Measurements from ENCODE around the gene SLITRK3. TPM values are rescaled to one million over a fixed set of nuclear protein-coding genes. Genes with fewer than 3 reads are reported as not detected.

The SLITRK3 gene
- not detected for total RNA-seq

- peaks cover 53% of the 10 kb centered on the region for H3K27me3 Mint-ChIP-seq (ENCODE audit: low read depth)
Observed at GRCh38 chr3:165195640-165196576, at the start of gene SLITRK3. Gene SLITRK3, minus strand, starts transcription at chr3:165196384. Its CDS starts 5,554 bp downstream, at chr3:165190830.

GRCh38 chr3:165243597-165243996 lies 47.4 kb upstream of the SLITRK3 start:
- ChIA-PET POLR2A (no interaction called here), CTCF (no interaction called here)
- H3K27me3 Mint-ChIP-seq (ENCODE audit: low read depth), result no peaks in the 10 kb centered on the region
- no peaks in the 10 kb centered on the region for H3K36me3 Mint-ChIP-seq (ENCODE audit: low read depth)
- no peaks in the 10 kb centered on the region for H3K4me1 Mint-ChIP-seq (ENCODE audit: low read depth)
- no peak for ATAC-seq
- no peak overlapping the region for H3K4me3 Mint-ChIP-seq
- H3K9me3 Mint-ChIP-seq (ENCODE audit: insufficient read depth), result no peaks in the 10 kb centered on the region
- no peak overlapping the region for H3K27ac Mint-ChIP-seq
- DNase-seq, result no peak

More at GRCh38 chr3:165195640-165196576, at the start of gene SLITRK3:
- H3K27ac Mint-ChIP-seq, result peak within 1 kb of the TSS; percentile 30
- peak; percentile 27 for ATAC-seq
- H3K36me3 Mint-ChIP-seq (ENCODE audit: low read depth), result peaks cover 2% of the 10 kb centered on the region
- no peak for DNase-seq
- no peak within 1 kb of the TSS for H3K4me3 Mint-ChIP-seq
- H3K4me1 Mint-ChIP-seq (ENCODE audit: low read depth), result no peaks in the 10 kb centered on the region
- POLR2A ChIA-PET, result no interaction called here
- CTCF ChIA-PET, result interaction anchor here (1.4 kb wide), 1 partner anchor 11 kb away, joined by 7 read pairs; no protein-coding TSS in a partner anchor
- no peaks in the 10 kb centered on the region for H3K9me3 Mint-ChIP-seq (ENCODE audit: insufficient read depth)

DNA sequence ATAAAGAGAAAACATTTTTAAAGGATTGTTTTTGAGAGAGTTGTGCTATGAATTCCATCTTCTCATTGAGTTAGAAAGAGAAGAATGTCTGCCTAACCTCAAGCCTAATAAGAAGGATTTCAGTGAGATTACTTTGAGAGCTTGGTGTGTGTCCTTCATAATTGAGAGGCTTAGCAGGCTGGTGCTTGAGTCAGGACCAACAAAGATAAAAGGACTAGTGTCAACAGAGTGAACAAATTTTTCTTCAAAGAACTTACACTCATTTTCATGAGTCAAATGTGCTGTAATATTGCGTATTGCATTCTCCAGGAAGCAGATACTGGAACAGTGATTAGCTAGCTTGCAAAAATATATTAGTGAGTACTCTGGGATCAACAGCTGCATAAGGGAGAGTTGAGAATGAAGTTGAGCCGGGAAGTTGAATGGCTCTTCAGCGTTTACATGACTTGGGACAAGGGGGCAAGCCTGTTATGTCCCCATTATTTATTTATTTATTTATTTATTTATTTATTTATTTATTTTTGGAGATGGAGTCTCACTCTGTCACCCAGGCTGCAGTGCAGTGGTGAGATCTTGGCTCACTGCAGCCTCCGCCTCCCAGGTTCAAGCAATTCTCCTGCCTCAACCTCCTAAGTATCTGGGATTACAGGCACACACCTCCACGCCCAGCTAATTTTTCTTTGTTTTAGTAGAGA lies 37.5 kb upstream of the SLITRK3 start:
- Mint-ChIP-seq H3K36me3 (ENCODE audit: low read depth) (no peaks in the 10 kb centered on the region), H3K27ac (no peak overlapping the region), H3K4me3 (no peak overlapping the region), H3K27me3 (ENCODE audit: low read depth) (no peaks in the 10 kb centered on the region), H3K4me1 (ENCODE audit: low read depth) (no peaks in the 10 kb centered on the region), H3K9me3 (ENCODE audit: insufficient read depth) (peaks cover 5% of the 10 kb centered on the region)
- CTCF ChIA-PET, result no interaction called here
- DNase-seq, result no peak
- no peak for ATAC-seq
- POLR2A ChIA-PET, result no interaction called here

DNA sequence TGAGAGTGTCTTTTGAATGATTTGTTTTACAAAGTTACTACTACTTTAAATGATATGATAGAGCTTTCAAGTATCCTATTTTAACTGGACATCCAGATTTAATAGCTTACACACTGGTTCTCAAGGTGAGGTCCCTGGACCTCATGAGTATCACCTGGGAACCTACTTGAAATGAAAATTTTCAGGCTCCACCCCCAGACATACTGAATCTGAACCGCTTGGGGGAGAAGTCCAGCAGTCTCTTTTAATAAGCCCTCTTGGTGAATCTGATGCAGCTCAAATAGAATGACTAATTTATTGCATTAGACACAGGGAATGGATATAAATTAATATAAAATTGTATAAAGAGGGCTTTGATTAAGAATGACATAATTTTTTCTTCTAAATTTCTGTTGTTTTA lies 29.4 kb upstream of the SLITRK3 start:
- no peaks in the 10 kb centered on the region for H3K27me3 Mint-ChIP-seq (ENCODE audit: low read depth)
- peaks cover 5% of the 10 kb centered on the region for H3K9me3 Mint-ChIP-seq (ENCODE audit: insufficient read depth)
- ATAC-seq (no peak), DNase-seq (no peak)
- POLR2A ChIA-PET, result no interaction called here
- no peaks in the 10 kb centered on the region for H3K4me1 Mint-ChIP-seq (ENCODE audit: low read depth)
- H3K27ac Mint-ChIP-seq, result no peak overlapping the region
- no peak overlapping the region for H3K4me3 Mint-ChIP-seq
- CTCF ChIA-PET, result no interaction called here
- H3K36me3 Mint-ChIP-seq (ENCODE audit: low read depth), result no peaks in the 10 kb centered on the region

GRCh38 chr3:165217739-165218138 lies 21.6 kb upstream of the SLITRK3 start:
- DNase-seq (no peak), ATAC-seq (no peak)
- peaks cover 5% of the 10 kb centered on the region for H3K9me3 Mint-ChIP-seq (ENCODE audit: insufficient read depth)
- ChIA-PET CTCF (no interaction called here), POLR2A (no interaction called here)
- H3K27me3 Mint-ChIP-seq (ENCODE audit: low read depth), result no peaks in the 10 kb centered on the region
- no peak overlapping the region for H3K27ac Mint-ChIP-seq
- H3K36me3 Mint-ChIP-seq (ENCODE audit: low read depth), result no peaks in the 10 kb centered on the region
- H3K4me1 Mint-ChIP-seq (ENCODE audit: low read depth), result no peaks in the 10 kb centered on the region
- no peak overlapping the region for H3K4me3 Mint-ChIP-seq

DNA sequence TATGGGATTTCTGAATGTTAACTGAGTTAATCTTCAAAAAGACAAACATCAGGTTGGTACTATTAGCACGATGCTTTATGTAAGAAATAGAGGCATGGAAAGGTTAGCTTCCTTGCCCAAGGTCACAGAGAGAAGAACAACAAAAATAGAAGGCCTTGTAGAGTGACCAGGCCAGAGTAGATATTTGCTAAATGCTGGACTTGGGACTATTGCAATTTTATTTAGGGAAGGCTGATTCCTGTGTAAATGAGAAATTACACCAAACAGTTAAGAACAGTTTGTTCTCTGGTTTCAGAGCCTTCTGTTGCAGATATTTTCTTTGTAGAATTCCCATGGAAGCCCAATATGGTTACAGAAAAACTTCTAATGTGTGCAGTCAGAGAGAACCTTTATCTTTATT lies 16.4 kb upstream of the SLITRK3 start:
- ChIA-PET POLR2A (no interaction called here), CTCF (no interaction called here)
- no peaks in the 10 kb centered on the region for H3K9me3 Mint-ChIP-seq (ENCODE audit: insufficient read depth)
- no peaks in the 10 kb centered on the region for H3K4me1 Mint-ChIP-seq (ENCODE audit: low read depth)
- no peak for DNase-seq
- ATAC-seq, result no peak
- H3K27ac Mint-ChIP-seq, result no peak overlapping the region
- H3K4me3 Mint-ChIP-seq, result no peak overlapping the region
- H3K36me3 Mint-ChIP-seq (ENCODE audit: low read depth), result no peaks in the 10 kb centered on the region
- H3K27me3 Mint-ChIP-seq (ENCODE audit: low read depth), result no peaks in the 10 kb centered on the region

- no peak overlapping the region for H3K4me3 Mint-ChIP-seq
- H3K36me3 Mint-ChIP-seq (ENCODE audit: low read depth), result no peaks in the 10 kb centered on the region
- H3K27ac Mint-ChIP-seq, result no peak overlapping the region
- no peaks in the 10 kb centered on the region for H3K9me3 Mint-ChIP-seq (ENCODE audit: insufficient read depth)
- no peaks in the 10 kb centered on the region for H3K27me3 Mint-ChIP-seq (ENCODE audit: low read depth)
- CTCF ChIA-PET, result no interaction called here
- POLR2A ChIA-PET, result no interaction called here
- ATAC-seq (no peak), DNase-seq (no peak)
- peaks cover 2% of the 10 kb centered on the region for H3K4me1 Mint-ChIP-seq (ENCODE audit: low read depth)
Observed at GRCh38 chr3:165211721-165212120, 15.5 kb upstream of the SLITRK3 start.

GRCh38 chr3:165210727-165211126 lies 14.5 kb upstream of the SLITRK3 start:
- peaks cover 2% of the 10 kb centered on the region for H3K4me1 Mint-ChIP-seq (ENCODE audit: low read depth)
- POLR2A ChIA-PET, result no interaction called here
- no peaks in the 10 kb centered on the region for H3K27me3 Mint-ChIP-seq (ENCODE audit: low read depth)
- CTCF ChIA-PET, result interaction anchor here (0.7 kb wide), 1 partner anchor 411 kb away, joined by 3 read pairs; no protein-coding TSS in a partner anchor
- ATAC-seq (no peak), DNase-seq (no peak)
- H3K27ac Mint-ChIP-seq, result no peak overlapping the region
- no peaks in the 10 kb centered on the region for H3K9me3 Mint-ChIP-seq (ENCODE audit: insufficient read depth)
- no peaks in the 10 kb centered on the region for H3K36me3 Mint-ChIP-seq (ENCODE audit: low read depth)
- H3K4me3 Mint-ChIP-seq, result no peak overlapping the region

DNA sequence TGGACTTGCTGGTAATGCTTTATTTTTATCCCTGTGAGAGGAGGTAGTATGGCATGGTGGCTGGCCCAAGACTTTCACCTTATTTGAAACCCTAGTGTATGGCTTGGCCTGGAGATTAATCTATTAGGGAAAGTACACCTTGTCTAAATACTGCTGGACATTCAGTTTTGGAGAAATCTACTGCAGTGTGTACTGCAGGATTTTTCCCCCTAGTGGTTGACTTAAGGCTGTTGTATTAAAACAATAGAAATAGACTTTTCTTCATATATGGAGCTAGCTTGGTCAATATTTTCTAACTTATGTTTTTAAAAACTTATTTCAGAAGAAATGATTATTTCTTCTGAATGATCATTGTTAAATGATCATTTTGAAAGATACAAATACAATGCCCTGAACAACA lies 13.9 kb upstream of the SLITRK3 start:
- H3K27me3 Mint-ChIP-seq (ENCODE audit: low read depth), result no peaks in the 10 kb centered on the region
- H3K27ac Mint-ChIP-seq, result no peak overlapping the region
- no peak overlapping the region for H3K4me3 Mint-ChIP-seq
- CTCF ChIA-PET, result no interaction called here
- POLR2A ChIA-PET, result no interaction called here
- DNase-seq (no peak), ATAC-seq (no peak)
- H3K9me3 Mint-ChIP-seq (ENCODE audit: insufficient read depth), result no peaks in the 10 kb centered on the region
- H3K4me1 Mint-ChIP-seq (ENCODE audit: low read depth), result peaks cover 2% of the 10 kb centered on the region
- H3K36me3 Mint-ChIP-seq (ENCODE audit: low read depth), result no peaks in the 10 kb centered on the region

DNA sequence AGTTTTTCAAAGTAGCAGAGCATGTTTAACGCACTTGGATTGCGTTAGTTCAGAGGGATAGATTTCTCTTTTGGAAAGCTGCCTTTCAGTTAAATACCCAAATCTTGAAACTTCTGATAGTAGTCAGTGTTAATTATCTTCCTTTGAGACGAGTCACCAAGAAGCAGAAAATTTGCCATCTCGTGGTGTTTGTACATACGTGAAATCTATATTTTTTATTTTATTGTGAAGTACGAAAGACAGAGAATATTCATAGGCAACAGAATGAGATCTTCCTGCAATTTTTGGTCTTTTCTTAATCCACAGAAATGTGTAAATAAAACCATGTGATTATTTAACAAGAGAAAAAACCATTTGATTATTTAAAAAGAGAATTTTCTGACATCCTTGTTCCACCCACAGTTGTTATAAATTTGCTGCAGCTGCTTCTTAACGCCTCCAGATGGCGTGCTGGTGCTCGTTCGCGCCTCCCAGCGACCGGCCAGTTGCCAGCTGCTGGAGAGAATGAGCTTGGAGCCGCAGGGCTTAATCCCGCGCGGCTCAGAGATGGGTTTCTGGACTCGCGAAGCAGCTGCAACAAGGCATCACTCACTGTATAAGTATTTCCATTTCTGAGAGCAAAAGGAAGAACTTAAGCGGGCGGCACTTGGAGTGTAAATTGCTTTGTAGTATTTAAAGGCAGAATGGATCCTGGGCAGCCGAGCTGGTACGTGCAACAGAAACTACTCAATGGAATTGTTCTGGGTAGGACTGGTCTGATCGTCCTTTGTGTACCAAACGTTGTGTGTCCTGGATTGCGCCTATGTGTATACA lies 10.5 kb upstream of the SLITRK3 start:
- H3K27me3 Mint-ChIP-seq (ENCODE audit: low read depth), result no peaks in the 10 kb centered on the region
- H3K4me3 Mint-ChIP-seq, result peak overlapping the region; percentile 49
- peak; percentile 63 for ATAC-seq
- peaks cover 2% of the 10 kb centered on the region for H3K4me1 Mint-ChIP-seq (ENCODE audit: low read depth)
- H3K36me3 Mint-ChIP-seq (ENCODE audit: low read depth), result no peaks in the 10 kb centered on the region
- DNase-seq, result peak; percentile 45
- no peak overlapping the region for H3K27ac Mint-ChIP-seq
- ChIA-PET POLR2A (no interaction called here), CTCF (interaction anchor here (0.6 to 1.3 kb wide), 6 partner anchors 9 to 357 kb away, joined by 3 to 8 read pairs (median 4); no protein-coding TSS in a partner anchor)
- H3K9me3 Mint-ChIP-seq (ENCODE audit: insufficient read depth), result no peaks in the 10 kb centered on the region

- no peak for DNase-seq
- Mint-ChIP-seq H3K4me1 (ENCODE audit: low read depth) (peaks cover 2% of the 10 kb centered on the region), H3K27me3 (ENCODE audit: low read depth) (no peaks in the 10 kb centered on the region), H3K9me3 (ENCODE audit: insufficient read depth) (no peaks in the 10 kb centered on the region), H3K27ac (no peak overlapping the region), H3K36me3 (ENCODE audit: low read depth) (no peaks in the 10 kb centered on the region), H3K4me3 (no peak overlapping the region)
- ATAC-seq, result no peak
- CTCF ChIA-PET, result no interaction called here
- POLR2A ChIA-PET, result no interaction called here
Observed at GRCh38 chr3:165204445-165204844, 8.3 kb upstream of the SLITRK3 start.

- Mint-ChIP-seq H3K4me1 (ENCODE audit: low read depth) (peaks cover 2% of the 10 kb centered on the region), H3K27me3 (ENCODE audit: low read depth) (no peaks in the 10 kb centered on the region), H3K9me3 (ENCODE audit: insufficient read depth) (no peaks in the 10 kb centered on the region), H3K27ac (no peak overlapping the region), H3K36me3 (ENCODE audit: low read depth) (no peaks in the 10 kb centered on the region), H3K4me3 (no peak overlapping the region)
- ChIA-PET CTCF (no interaction called here), POLR2A (no interaction called here)
- DNase-seq (no peak), ATAC-seq (no peak)
Observed at GRCh38 chr3:165202995-165203394, 6.8 kb upstream of the SLITRK3 start.

Data from activated CD8-positive, alpha-beta T cell treated with anti-CD3 and anti-CD28 coated beads, Interleukin-2, amount 10 ng/mL, durations not matched to agents 7 days and 5 days (primary cell).